HepG2 (cell line): Measurements from ENCODE around the gene CDK6. TPM values are rescaled to one million over a fixed set of nuclear protein-coding genes. Genes with fewer than 3 reads are reported as not detected.

Experiments used
- ATAC-seq: fragments of 200-7000 bp; cut with Tn5 transposase; 3 replicates; pipeline ENCODE4 v1.9.1; 2020; ENCODE audit warnings: mild to moderate bottlenecking, moderate library complexity
- BruUV-seq: library from RNA; stranded (reverse); fragments of 400-500 nt; replicated peaks from 2 replicates; lab custom pipeline; 2021; lab: Mats Ljungman, UMichigan
- CTCF ChIA-PET: fragments of 300-600 bp; formaldehyde crosslinking; extraction: SDS; loops from one replicate; lab custom pipeline; 2021; ENCODE audit warnings: low total read pairs, inconsistent platforms, low intra/inter-chr PET ratio; lab: Yijun Ruan, JAX
- POLR2A ChIA-PET: fragments of 350-600 bp; sonication (Branson Sonifier 250); formaldehyde crosslinking; loops from one replicate; lab custom pipeline; 2020; ENCODE audit warnings: antibody characterized with exemption, inconsistent platforms; lab: Yijun Ruan, JAX
- DNase-seq: peaks from one replicate; pipeline ENCODE4 v3.0.0-alpha.2; 2015; ENCODE audit warnings: low spot score
- FAIRE-seq: peaks from 3 replicates; lab custom pipeline; 2011; peaks lifted over from hg19 to GRCh38; lab: Jason Lieb, UNC
- H2AFZ ChIP-seq: one replicate; pipeline ENCODE4 v1.6.1; 2011; ENCODE audit warnings: low read length, inconsistent platforms
- H3K27ac ChIP-seq: fragments of 300-600 bp; 3 replicates; pipeline ENCODE4 v1.8.0; 2011; ENCODE audit warnings: mixed run types, mild to moderate bottlenecking, mixed read lengths, low read length, inconsistent platforms; ENCODE audit not compliant: insufficient read depth; ENCODE audit errors: extremely low read length
- H3K27me3 ChIP-seq, 2 experiments: fragments of 200-600 bp in 1 of 2; 2 replicates in 1 of 2; 3 replicates in 1 of 2; pipeline versions ENCODE4 v1.6.0 to v1.8.0; 2011; ENCODE audit warnings: low read length in 2 of 2, mild to moderate bottlenecking in 2 of 2, moderate library complexity in 2 of 2, inconsistent platforms in 1 of 2; ENCODE audit not compliant: insufficient read depth in 2 of 2, control insufficient read depth in 1 of 2
- H3K36me3 ChIP-seq, 2 experiments: fragments of 200-600 bp in 1 of 2; replicated peaks in 1 of 2; 2 replicates in 1 of 2; 3 replicates in 1 of 2; pipeline versions ENCODE4 v1.5.1 to v1.8.0; 2011; ENCODE audit warnings: low read length in 2 of 2, inconsistent platforms in 1 of 2; ENCODE audit not compliant: insufficient read depth in 2 of 2, control insufficient read depth in 1 of 2
- H3K4me1 ChIP-seq: 2 replicates; pipeline ENCODE4 v1.5.1; 2012; ENCODE audit warnings: low read length, inconsistent platforms; ENCODE audit not compliant: insufficient read depth
- H3K4me2 ChIP-seq: 2 replicates; pipeline ENCODE4 v1.6.0; 2011; ENCODE audit warnings: low read depth, low read length, inconsistent platforms
- H3K4me3 ChIP-seq, 3 experiments: fragments of 200-600 bp in 1 of 3; sonication (generic), shearing (Covaris generic) in 1 of 3; replicated peaks in 1 of 3; 2 replicates each; pipeline ENCODE4 v1.5.1; 2011 to 2016; ENCODE audit warnings: low read length in 3 of 3, inconsistent platforms in 2 of 3, low read depth in 2 of 3, mild to moderate bottlenecking in 2 of 3, control low read depth in 1 of 3, mixed read lengths in 1 of 3; ENCODE audit not compliant: insufficient read depth in 1 of 3
- H3K79me2 ChIP-seq: one replicate; pipeline ENCODE4 v1.6.1; 2011; ENCODE audit warnings: low read length, inconsistent platforms; ENCODE audit not compliant: insufficient read depth
- H3K9ac ChIP-seq: 2 replicates; pipeline ENCODE4 v1.6.0; 2011; ENCODE audit warnings: mild to moderate bottlenecking, low read depth, low read length, inconsistent platforms; ENCODE audit not compliant: insufficient read depth
- H3K9me3 ChIP-seq: 2 replicates; pipeline ENCODE4 v1.5.1; 2012; ENCODE audit warnings: mild to moderate bottlenecking, low read length
- H4K20me1 ChIP-seq: 2 replicates; pipeline ENCODE4 v1.6.0; 2011; ENCODE audit warnings: inconsistent platforms, mild to moderate bottlenecking, low read length, moderate library complexity; ENCODE audit not compliant: insufficient read depth
- MIXL1 ChIP-seq: IDR thresholded peaks from 2 replicates; pipeline ENCODE4 v1.6.1; 2016
- PCBP2 ChIP-seq: fragments of 200-400 bp; formaldehyde crosslinking; optimal IDR thresholded peaks from 2 replicates; pipeline ENCODE3; 2018; ENCODE audit warnings: low read length, low read depth; ENCODE audit not compliant: poor library complexity, severe bottlenecking
- RBM22 ChIP-seq: fragments of 200-400 bp; formaldehyde crosslinking; optimal IDR thresholded peaks from 2 replicates; pipeline ENCODE3; 2017; ENCODE audit warnings: mild to moderate bottlenecking, low read length, moderate library complexity
- ZMYM4 ChIP-seq: sonication (generic); formaldehyde crosslinking; IDR thresholded peaks from 2 replicates; pipeline ENCODE4 v1.8.1; 2023; ENCODE audit warnings: mild to moderate bottlenecking, missing genetic modification reagents
- ZNF256 ChIP-seq: sonication (generic); formaldehyde crosslinking; conservative IDR thresholded peaks from 2 replicates; pipeline ENCODE4 v1.4.0; 2020; ENCODE audit warnings: missing genetic modification reagents
- ZNF337 ChIP-seq: sonication (generic); formaldehyde crosslinking; IDR thresholded peaks from 2 replicates; pipeline ENCODE4 v1.5.1; 2020; ENCODE audit warnings: missing genetic modification reagents, low read depth, mild to moderate bottlenecking, borderline replicate concordance
- ZNF343 ChIP-seq: sonication (generic); formaldehyde crosslinking; IDR thresholded peaks from 2 replicates; pipeline ENCODE4 v1.4.0; 2020; ENCODE audit warnings: mild to moderate bottlenecking, missing genetic modification reagents
- ZNF709 ChIP-seq: sonication (generic); formaldehyde crosslinking; IDR thresholded peaks from 2 replicates; pipeline ENCODE4 v1.5.0; 2020; ENCODE audit warnings: mild to moderate bottlenecking, missing genetic modification reagents
- WGBS: methylation state at CpG from one replicate; pipeline ENCODE4 v1.1.6; 2017; ENCODE audit warnings: low lambda C conversion rate; 5-methylcytosine and 5-hydroxymethylcytosine counted together
- in situ Hi-C: cut with HindIII; loops from 2 replicates; pipeline ENCODE4 v1.10.0; 2017; ENCODE audit warnings: low pct_unique_long_range_greater_than_20kb; ENCODE audit not compliant: extremely low pct_ligation_motif_present
- intact Hi-C: fragments of 100-400 bp; cut with micrococcal nuclease; formaldehyde crosslinking; loops from one replicate; pipeline ENCODE4 v1.10.0; 2022; ENCODE audit not compliant: unreplicated experiment
- polyA plus RNA-seq, 8 experiments: library from polyadenylated mRNA; depleted of rRNA in 3 of 8; stranded (reverse) in 7 of 8; unstranded in 1 of 8; fragments of >200 nt; fragmentation: Illumina TruSeq in 4 of 8; extraction: Trizol in 4 of 8; gene quantifications; 2 replicates each; pipeline versions ENCODE4 v1.2.1 to v1.2.3, GENCODE V29; 2011 to 2016; ENCODE audit warnings: low read depth in 4 of 8, missing spikeins in 1 of 8, mixed read lengths in 1 of 8; ENCODE audit not compliant: insufficient read depth in 1 of 8
- total RNA-seq, 5 experiments: library from RNA; depleted of rRNA; stranded (reverse); fragments of >200 nt; fragmentation: Illumina TruSeq; extraction: Trizol; gene quantifications; 2 replicates each; pipeline ENCODE4 v1.2.3, GENCODE V29; 2016; ENCODE audit warnings: low read depth in 1 of 5
- TF ChIP-seq, protein P1 (sequence below): sonication (generic); formaldehyde crosslinking; IDR thresholded peaks from 2 replicates; pipeline ENCODE4 v1.4.0; 2020; ENCODE audit warnings: missing genetic modification reagents; ENCODE audit errors: not compliant biosample characterization
- TF ChIP-seq, protein P2 (sequence below): sonication (generic); formaldehyde crosslinking; IDR thresholded peaks from 2 replicates; pipeline ENCODE4 v1.4.0; 2020; ENCODE audit warnings: missing genetic modification reagents

The CDK6 gene
- total and polyA plus RNA-seq, 2 of the 13 experiments (the other 11 are each of a cell fraction or from before 2014, with no cell fraction given) = 34.6 to 90.8 TPM

DNA sequence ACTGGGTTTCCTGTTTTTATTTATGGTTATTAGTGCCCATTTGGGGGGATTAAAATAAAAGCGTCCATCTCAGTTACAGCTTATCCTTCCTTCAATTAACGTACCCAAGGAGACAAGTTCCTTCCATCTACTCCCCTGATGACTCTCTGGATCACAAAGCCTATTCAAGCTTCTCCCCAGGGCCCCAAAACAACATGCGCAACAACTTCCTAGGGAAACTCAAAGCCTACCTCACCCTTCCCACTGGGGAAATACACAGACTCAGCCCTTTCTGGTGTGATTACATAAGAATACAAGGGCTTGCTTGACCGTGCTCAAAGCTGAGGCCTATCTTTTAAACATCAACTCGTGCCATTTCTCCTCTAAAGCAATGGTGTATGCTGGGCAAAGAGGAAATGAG is 112.4 kb downstream of the CDK6 start:
- Histone ChIP-seq H3K27ac (no peak overlapping the region), H3K4me3 (no peak overlapping the region), H3K4me1 (peaks cover 17% of the 10 kb centered on the region), H3K9me3 (no peaks in the 10 kb centered on the region), H3K79me2 (peaks cover 39% of the 10 kb centered on the region), H3K36me3 (peaks cover 25 to 66% of the 10 kb centered on the region in 2 experiments), H4K20me1 (no peaks in the 10 kb centered on the region; the same call in 1 of the 2 replicates), H3K9ac (no peak overlapping the region), H2AFZ (no peak overlapping the region), H3K4me2 (no peak overlapping the region), H3K27me3 (no peaks in the 10 kb centered on the region)
- 97% methylated on average over 5 of the region's 5 CpGs for WGBS
- no TSS peak for BruUV-seq
- FAIRE-seq (no peak), DNase-seq (no peak), ATAC-seq (no peak)
- TF ChIP-seq PCBP2 = no peak
- TF ChIP-seq, protein P1, sequence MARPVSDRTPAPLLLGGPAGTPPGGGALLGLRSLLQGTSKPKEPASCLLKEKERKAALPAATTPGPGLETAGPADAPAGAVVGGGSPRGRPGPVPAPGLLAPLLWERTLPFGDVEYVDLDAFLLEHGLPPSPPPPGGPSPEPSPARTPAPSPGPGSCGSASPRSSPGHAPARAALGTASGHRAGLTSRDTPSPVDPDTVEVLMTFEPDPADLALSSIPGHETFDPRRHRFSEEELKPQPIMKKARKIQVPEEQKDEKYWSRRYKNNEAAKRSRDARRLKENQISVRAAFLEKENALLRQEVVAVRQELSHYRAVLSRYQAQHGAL = no peak
- TF ChIP-seq RBM22 = peak; percentile 61
- no peak for TF ChIP-seq ZNF256 (CRISPR knock-in tag)
- no peak for TF ChIP-seq ZNF709
- intact Hi-C loops = no loop called here
- POLR2A ChIA-PET = no interaction called here
- CTCF ChIA-PET = no interaction called here
- in situ Hi-C loops = no loop called here

DNA sequence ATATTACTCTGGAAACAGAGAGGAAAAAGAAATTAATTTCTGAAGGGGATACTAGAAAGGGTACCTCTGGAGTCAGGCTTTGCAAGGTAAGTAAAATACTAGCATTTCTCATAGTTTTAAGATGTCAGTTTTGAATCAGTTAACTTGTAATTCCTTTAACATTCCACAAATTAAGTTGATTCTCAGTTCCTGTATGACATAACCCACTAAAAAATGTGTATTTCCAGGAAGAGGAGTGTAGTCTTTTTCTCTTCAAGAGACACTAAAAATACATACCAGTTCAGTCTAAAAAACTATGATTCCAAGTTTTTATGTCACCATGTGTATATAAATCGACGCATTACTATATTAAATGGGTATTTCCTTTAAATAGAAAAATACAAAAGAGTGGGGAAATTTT is 113.2 kb downstream of the CDK6 start:
- FAIRE-seq (no peak), DNase-seq (no peak), ATAC-seq (no peak)
- 97% methylated on average over 2 of the region's 2 CpGs for WGBS
- in situ Hi-C loops (no loop called here), intact Hi-C loops (no loop called here)
- peaks cover 17% of the 10 kb centered on the region for H3K4me1 ChIP-seq
- H3K27me3 ChIP-seq = no peaks in the 10 kb centered on the region
- H2AFZ ChIP-seq = no peak overlapping the region
- H3K27ac ChIP-seq = no peak overlapping the region
- TF ChIP-seq ZNF343 (CRISPR knock-in tag) (no peak), ZMYM4 (no peak), ZNF337 (CRISPR knock-in tag) (no peak), MIXL1 (CRISPR knock-in tag) (no peak)
- TF ChIP-seq, protein P2, sequence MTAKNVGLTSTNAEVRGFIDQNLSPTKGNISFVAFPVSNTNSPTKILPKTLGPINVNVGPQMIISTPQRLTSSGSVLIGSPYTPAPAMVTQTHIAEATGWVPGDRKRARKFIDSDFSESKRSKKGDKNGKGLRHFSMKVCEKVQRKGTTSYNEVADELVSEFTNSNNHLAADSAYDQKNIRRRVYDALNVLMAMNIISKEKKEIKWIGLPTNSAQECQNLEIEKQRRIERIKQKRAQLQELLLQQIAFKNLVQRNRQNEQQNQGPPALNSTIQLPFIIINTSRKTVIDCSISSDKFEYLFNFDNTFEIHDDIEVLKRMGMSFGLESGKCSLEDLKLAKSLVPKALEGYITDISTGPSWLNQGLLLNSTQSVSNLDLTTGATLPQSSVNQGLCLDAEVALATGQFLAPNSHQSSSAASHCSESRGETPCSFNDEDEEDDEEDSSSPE = no peak
- no peaks in the 10 kb centered on the region; the same call in 1 of the 2 replicates for H4K20me1 ChIP-seq
- H3K4me3 ChIP-seq = no peak overlapping the region
- no peak overlapping the region for H3K9ac ChIP-seq
- no peaks in the 10 kb centered on the region for H3K9me3 ChIP-seq
- ChIA-PET CTCF (no interaction called here), POLR2A (no interaction called here)
- BruUV-seq = no TSS peak
- no peak overlapping the region for H3K4me2 ChIP-seq
- peaks cover 29 to 70% of the 10 kb centered on the region in 2 experiments for H3K36me3 ChIP-seq
- peaks cover 32% of the 10 kb centered on the region for H3K79me2 ChIP-seq
